AG09309 (cell line): Measurements from ENCODE around the gene RASSF3.

Source experiments
- DNase-seq: peaks from one replicate; pipeline ENCODE4 v3.0.0-alpha.2; 2010; ENCODE audit warnings: low read depth
- H3K4me3 ChIP-seq: 2 replicates; pipeline ENCODE4 v1.5.1; 2011; ENCODE audit warnings: mild to moderate bottlenecking, low read depth, low read length, moderate library complexity; ENCODE audit not compliant: control insufficient read depth
- CTCF ChIP-seq: IDR thresholded peaks from 2 replicates; pipeline ENCODE4 v1.5.1; 2011; ENCODE audit warnings: mild to moderate bottlenecking, low read depth, low read length, inconsistent platforms; ENCODE audit not compliant: insufficient read depth, control insufficient read depth; ENCODE audit errors: missing control alignments

RASSF3 gene

GRCh38 chr12:64610079-64610659 lies at the start of gene RASSF3:
Gene RASSF3 (plus strand): TSS chr12:64610495. CDS start chr12:64610633, 138 bp downstream.
- no peak for TF ChIP-seq CTCF
- peak within 1 kb of the TSS; percentile 73 for H3K4me3 ChIP-seq
- DNase-seq, result no peak

DNA sequence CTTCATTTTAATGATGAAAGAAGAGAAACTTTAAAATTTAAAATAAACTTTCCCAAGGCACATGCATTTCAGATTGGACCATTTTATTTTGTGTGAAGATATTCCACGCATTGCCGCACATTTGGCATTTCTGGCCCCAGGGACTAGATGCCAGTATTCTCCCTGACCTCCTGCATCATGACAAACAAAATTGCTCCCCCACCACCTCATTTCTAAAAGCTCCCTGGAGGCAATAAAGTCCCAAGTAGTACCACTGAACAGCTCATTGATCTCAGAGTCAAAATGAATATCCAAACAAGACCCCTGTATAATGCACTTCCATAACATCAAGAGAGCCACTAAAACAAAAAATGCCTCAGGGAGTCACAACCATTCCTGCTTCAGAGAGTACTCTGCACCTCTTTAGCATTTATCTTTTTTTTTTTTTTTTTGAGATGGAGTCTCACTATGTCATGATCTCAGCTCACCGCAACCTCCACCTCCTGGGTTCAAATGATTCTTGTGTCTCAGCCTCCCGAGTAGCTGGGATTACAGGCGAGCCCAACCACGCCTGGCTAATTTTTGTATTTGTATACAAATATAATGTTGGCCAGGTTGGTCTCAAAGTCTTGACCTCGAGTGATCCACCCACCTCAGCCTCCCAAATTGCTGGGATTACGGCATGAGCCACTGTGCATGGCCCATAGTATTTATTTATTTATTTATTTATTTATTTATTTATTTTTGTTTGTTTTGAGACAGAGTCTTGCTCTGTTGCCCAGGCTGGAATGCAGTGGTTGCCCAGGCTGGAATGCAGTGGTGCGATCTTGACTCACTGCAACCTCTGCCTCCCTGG lies 48.8 kb upstream of the RASSF3 start:
- no peak for TF ChIP-seq CTCF
- no peak for DNase-seq
- no peak overlapping the region for H3K4me3 ChIP-seq

GRCh38 chr12:64566122-64566521 lies 44.2 kb upstream of the RASSF3 start:
- H3K4me3 ChIP-seq, result no peak overlapping the region
- no peak for TF ChIP-seq CTCF
- no peak for DNase-seq

- H3K4me3 ChIP-seq, result no peak overlapping the region
- DNase-seq, result no peak
- TF ChIP-seq CTCF, result no peak
Measured at GRCh38 chr12:64566831-64567517, 43.3 kb upstream of the RASSF3 start.

- no peak overlapping the region for H3K4me3 ChIP-seq
- no peak for TF ChIP-seq CTCF
- DNase-seq, result no peak
Measured at GRCh38 chr12:64567570-64567969, 42.7 kb upstream of the RASSF3 start.

- H3K4me3 ChIP-seq, result no peak overlapping the region
- TF ChIP-seq CTCF, result no peak
- DNase-seq, result no peak
Measured at GRCh38 chr12:64568298-64568697, 42.0 kb upstream of the RASSF3 start.
